ENCODE measurements around the gene TET3. TPM values are rescaled to one million over a fixed set of nuclear protein-coding genes. Genes with fewer than 3 reads are reported as not detected.

TET3 gene
- total RNA-seq, 1 donor from 2014 or later = 92.4 TPM

DNA sequence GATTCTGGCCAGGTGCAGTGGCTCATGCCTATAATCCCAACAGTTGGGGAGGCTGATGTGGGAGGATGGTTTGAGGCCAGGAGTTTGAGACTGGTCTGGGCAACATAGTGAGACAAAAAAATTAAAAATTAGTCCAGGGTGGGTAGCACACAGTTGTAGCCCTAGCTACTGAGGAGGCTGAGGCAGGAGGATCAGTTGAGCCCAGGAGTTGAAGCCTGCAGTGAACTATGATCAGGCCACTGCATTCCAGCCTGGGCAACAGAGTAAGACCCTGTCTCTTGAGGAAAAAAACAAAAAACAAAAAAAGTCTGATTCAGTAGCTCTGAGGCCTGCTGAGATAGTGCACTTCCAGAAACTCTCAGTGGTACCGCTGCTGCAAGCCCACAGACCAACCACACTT lies 7.9 kb upstream of the TET3 start:
- Mint-ChIP-seq H3K27me3 (ENCODE audit: unreplicated experiment) (peaks cover 5% of the 10 kb centered on the region), H3K4me1 (ENCODE audit: low read depth, unreplicated experiment) (peaks cover 9% of the 10 kb centered on the region), H3K4me3 (ENCODE audit: unreplicated experiment) (no peak overlapping the region), H3K36me3 (ENCODE audit: unreplicated experiment) (peaks cover 4% of the 10 kb centered on the region), H3K27ac (ENCODE audit: unreplicated experiment) (no peak overlapping the region), H3K9me3 (ENCODE audit: unreplicated experiment) (peaks cover 5% of the 10 kb centered on the region)
- no peak for DNase-seq
- TF ChIP-seq, protein P1, sequence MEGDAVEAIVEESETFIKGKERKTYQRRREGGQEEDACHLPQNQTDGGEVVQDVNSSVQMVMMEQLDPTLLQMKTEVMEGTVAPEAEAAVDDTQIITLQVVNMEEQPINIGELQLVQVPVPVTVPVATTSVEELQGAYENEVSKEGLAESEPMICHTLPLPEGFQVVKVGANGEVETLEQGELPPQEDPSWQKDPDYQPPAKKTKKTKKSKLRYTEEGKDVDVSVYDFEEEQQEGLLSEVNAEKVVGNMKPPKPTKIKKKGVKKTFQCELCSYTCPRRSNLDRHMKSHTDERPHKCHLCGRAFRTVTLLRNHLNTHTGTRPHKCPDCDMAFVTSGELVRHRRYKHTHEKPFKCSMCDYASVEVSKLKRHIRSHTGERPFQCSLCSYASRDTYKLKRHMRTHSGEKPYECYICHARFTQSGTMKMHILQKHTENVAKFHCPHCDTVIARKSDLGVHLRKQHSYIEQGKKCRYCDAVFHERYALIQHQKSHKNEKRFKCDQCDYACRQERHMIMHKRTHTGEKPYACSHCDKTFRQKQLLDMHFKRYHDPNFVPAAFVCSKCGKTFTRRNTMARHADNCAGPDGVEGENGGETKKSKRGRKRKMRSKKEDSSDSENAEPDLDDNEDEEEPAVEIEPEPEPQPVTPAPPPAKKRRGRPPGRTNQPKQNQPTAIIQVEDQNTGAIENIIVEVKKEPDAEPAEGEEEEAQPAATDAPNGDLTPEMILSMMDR (IDR thresholded peaks at IDR 0.05; ENCODE audit: partially characterized antibody, unreplicated experiment) = no peak

GRCh38 chr2:73977466-73977865 lies 7.2 kb upstream of the TET3 start:
- no peak overlapping the region for H3K27ac Mint-ChIP-seq (ENCODE audit: unreplicated experiment)

GRCh38 chr2:73979021-73979420 lies 5.7 kb upstream of the TET3 start:
- Mint-ChIP-seq H3K4me3 (ENCODE audit: unreplicated experiment) (no peak overlapping the region), H3K27ac (ENCODE audit: unreplicated experiment) (no peak overlapping the region), H3K27me3 (ENCODE audit: unreplicated experiment) (peaks cover 12% of the 10 kb centered on the region), H3K4me1 (ENCODE audit: low read depth, unreplicated experiment) (peaks cover 20% of the 10 kb centered on the region), H3K9me3 (ENCODE audit: unreplicated experiment) (peaks cover 5% of the 10 kb centered on the region), H3K36me3 (ENCODE audit: unreplicated experiment) (peaks cover 4% of the 10 kb centered on the region)
- DNase-seq = no peak
- TF ChIP-seq, protein P1 (IDR thresholded peaks at IDR 0.05; ENCODE audit: partially characterized antibody, unreplicated experiment) = no peak

More at GRCh38 chr2:73977466-73977865, 7.2 kb upstream of the TET3 start:
- peaks cover 5% of the 10 kb centered on the region for H3K9me3 Mint-ChIP-seq (ENCODE audit: unreplicated experiment)
- H3K27me3 Mint-ChIP-seq (ENCODE audit: unreplicated experiment) = peaks cover 5% of the 10 kb centered on the region
- no peak overlapping the region for H3K4me3 Mint-ChIP-seq (ENCODE audit: unreplicated experiment)
- peaks cover 4% of the 10 kb centered on the region for H3K36me3 Mint-ChIP-seq (ENCODE audit: unreplicated experiment)
- TF ChIP-seq, protein P1 (IDR thresholded peaks at IDR 0.05; ENCODE audit: partially characterized antibody, unreplicated experiment) = no peak
- no peak for DNase-seq
- H3K4me1 Mint-ChIP-seq (ENCODE audit: low read depth, unreplicated experiment) = peaks cover 13% of the 10 kb centered on the region

- TF ChIP-seq, protein P1 (IDR thresholded peaks at IDR 0.05; ENCODE audit: partially characterized antibody, unreplicated experiment) = no peak
- Mint-ChIP-seq H3K4me1 (ENCODE audit: low read depth, unreplicated experiment) (peaks cover 20% of the 10 kb centered on the region), H3K4me3 (ENCODE audit: unreplicated experiment) (no peak overlapping the region), H3K27me3 (ENCODE audit: unreplicated experiment) (peaks cover 12% of the 10 kb centered on the region), H3K36me3 (ENCODE audit: unreplicated experiment) (peaks cover 4% of the 10 kb centered on the region), H3K27ac (ENCODE audit: unreplicated experiment) (no peak overlapping the region), H3K9me3 (ENCODE audit: unreplicated experiment) (peaks cover 5% of the 10 kb centered on the region)
- DNase-seq = no peak
These were observed 5.0 kb upstream of the TET3 start for GRCh38 chr2:73979686-73980085.

GRCh38 chr2:73980566-73980965 lies 4.1 kb upstream of the TET3 start:
- Mint-ChIP-seq H3K27me3 (ENCODE audit: unreplicated experiment) (peaks cover 12% of the 10 kb centered on the region), H3K4me3 (ENCODE audit: unreplicated experiment) (peak overlapping the region; percentile 91), H3K9me3 (ENCODE audit: unreplicated experiment) (peaks cover 5% of the 10 kb centered on the region), H3K4me1 (ENCODE audit: low read depth, unreplicated experiment) (peaks cover 20% of the 10 kb centered on the region), H3K36me3 (ENCODE audit: unreplicated experiment) (peaks cover 4% of the 10 kb centered on the region), H3K27ac (ENCODE audit: unreplicated experiment) (no peak overlapping the region)
- no peak for DNase-seq
- TF ChIP-seq, protein P1 (IDR thresholded peaks at IDR 0.05; ENCODE audit: partially characterized antibody, unreplicated experiment) = no peak

All from glutamatergic neuron (in vitro differentiated cells).